HG03565 (cell line): Measurements from ENCODE around the gene RARRES1.

Experiments used
- ATAC-seq: cut with Tn5 transposase; IDR thresholded peaks from one replicate; pipeline ENCODE4 v1.9.1; 2021; ENCODE audit warnings: mild to moderate bottlenecking, moderate library complexity; ENCODE audit not compliant: unreplicated experiment

The RARRES1 gene

GRCh38 chr3:158649791-158650190 is 82.5 kb downstream of the RARRES1 start:
- ATAC-seq: no peak
